Keratinocyte (primary cell): ENCODE results near the gene VWDE. TPM values are rescaled to one million over a fixed set of nuclear protein-coding genes. Genes with fewer than 3 reads are reported as not detected.

Source experiments
- DNase-seq: peaks from one replicate; pipeline ENCODE4 v3.0.0-alpha.2; 2011; ENCODE audit warnings: low read depth, missing footprints, low spot score
- FAIRE-seq: peaks from 2 replicates; lab custom pipeline; 2011; peaks lifted over from hg19 to GRCh38; lab: Jason Lieb, UNC
- H2AFZ ChIP-seq: 2 replicates; pipeline ENCODE4 v1.6.0; 2012; ENCODE audit warnings: low read length, control low read depth, inconsistent platforms; ENCODE audit not compliant: control insufficient read depth
- H3K27ac ChIP-seq: 2 replicates; pipeline ENCODE4 v1.5.1; 2011; ENCODE audit warnings: low read length; ENCODE audit not compliant: control insufficient read depth, insufficient read depth
- H3K27me3 ChIP-seq: 3 replicates; pipeline ENCODE4 v1.6.0; 2011; ENCODE audit warnings: low read length; ENCODE audit not compliant: control insufficient read depth, insufficient read depth; ENCODE audit errors: extremely low read depth
- H3K36me3 ChIP-seq, 2 experiments: 2 replicates in 1 of 2; 3 replicates in 1 of 2; pipeline ENCODE4 v1.5.1; 2011; ENCODE audit warnings: low read length in 2 of 2, mild to moderate bottlenecking in 1 of 2; ENCODE audit not compliant: control insufficient read depth in 2 of 2, insufficient read depth in 2 of 2; ENCODE audit errors: extremely low read depth in 1 of 2
- H3K4me1 ChIP-seq: 3 replicates; pipeline ENCODE4 v1.5.1; 2011; ENCODE audit warnings: low read length; ENCODE audit not compliant: control insufficient read depth, insufficient read depth; ENCODE audit errors: extremely low read depth
- H3K4me2 ChIP-seq: 3 replicates; pipeline ENCODE4 v1.6.0; 2011; ENCODE audit warnings: low read depth, low read length; ENCODE audit not compliant: control insufficient read depth, insufficient read depth; ENCODE audit errors: extremely low read depth
- H3K4me3 ChIP-seq, 3 experiments: fragments of 200-600 bp in 1 of 3; sonication (generic) in 1 of 3; 2 replicates in 2 of 3; 3 replicates in 1 of 3; pipeline ENCODE4 v1.5.1; 2011 to 2016; ENCODE audit warnings: low read length in 3 of 3, mild to moderate bottlenecking in 3 of 3, control low read depth in 2 of 3, inconsistent platforms in 1 of 3, low read depth in 1 of 3, mixed read lengths in 1 of 3, mixed run types in 1 of 3, moderate library complexity in 1 of 3; ENCODE audit not compliant: control insufficient read depth in 2 of 3, insufficient read depth in 2 of 3; ENCODE audit errors: extremely low read depth in 1 of 3
- H3K79me2 ChIP-seq: 2 replicates; pipeline ENCODE4 v1.6.0; 2012; ENCODE audit warnings: low read length; ENCODE audit not compliant: control insufficient read depth, insufficient read depth
- H3K9ac ChIP-seq: 3 replicates; pipeline ENCODE4 v1.6.0; 2011; ENCODE audit warnings: low read length; ENCODE audit not compliant: control insufficient read depth, insufficient read depth; ENCODE audit errors: extremely low read depth
- H3K9me1 ChIP-seq: 3 replicates; pipeline ENCODE4 v1.6.0; 2011; ENCODE audit warnings: low read length; ENCODE audit not compliant: control insufficient read depth, insufficient read depth; ENCODE audit errors: extremely low read depth
- H3K9me3 ChIP-seq: 2 replicates; pipeline ENCODE4 v1.5.1; 2012; ENCODE audit warnings: low read depth, low read length; ENCODE audit not compliant: control insufficient read depth
- H4K20me1 ChIP-seq: 3 replicates; pipeline ENCODE4 v1.6.0; 2011; ENCODE audit warnings: low read length; ENCODE audit not compliant: control insufficient read depth, insufficient read depth; ENCODE audit errors: extremely low read depth
- EZH2 ChIP-seq: IDR thresholded peaks from one replicate; pipeline ENCODE4 v1.6.1; 2012; ENCODE audit warnings: inconsistent platforms, mild to moderate bottlenecking, low read length, moderate library complexity
- dilution Hi-C: fragments of 300-500 bp; cut with MboI; formaldehyde crosslinking; loops from one replicate; pipeline ENCODE4 v1.7.0; 2020; ENCODE audit warnings: low sequenced_read_pairs; ENCODE audit not compliant: extremely low pct_ligation_motif_present
- polyA plus RNA-seq, 5 experiments: library from polyadenylated mRNA; depleted of rRNA in 3 of 5; stranded (reverse) in 3 of 5; stranded (forward) in 1 of 5; unstranded in 1 of 5; fragments of >200 nt; gene quantifications; 1 replicate in 1 of 5; 2 replicates in 3 of 5; 3 replicates in 1 of 5; pipeline versions ENCODE4 v1.2.1 to v1.2.3, GENCODE V29; 2011 to 2012; ENCODE audit warnings: missing spikeins in 2 of 5, low read depth in 1 of 5, low replicate concordance in 1 of 5
- TF ChIP-seq, protein P1 (sequence below), 3 experiments: IDR thresholded peaks in 1 of 3; conservative IDR thresholded peaks in 1 of 3; optimal IDR thresholded peaks in 1 of 3; 2 replicates in 2 of 3; 3 replicates in 1 of 3; pipeline versions ENCODE3 to v1.5.1; 2011; ENCODE audit warnings: low read length in 3 of 3, mild to moderate bottlenecking in 3 of 3, moderate library complexity in 2 of 3, control low read depth in 1 of 3, inconsistent platforms in 1 of 3; ENCODE audit not compliant: insufficient read depth in 2 of 3; ENCODE audit errors: extremely low read depth in 1 of 3

Gene VWDE
- polyA plus RNA-seq, 1 donor (not counting 4 experiments of a cell fraction or from before 2014, with no cell fraction given), result 0.01 TPM

DNA sequence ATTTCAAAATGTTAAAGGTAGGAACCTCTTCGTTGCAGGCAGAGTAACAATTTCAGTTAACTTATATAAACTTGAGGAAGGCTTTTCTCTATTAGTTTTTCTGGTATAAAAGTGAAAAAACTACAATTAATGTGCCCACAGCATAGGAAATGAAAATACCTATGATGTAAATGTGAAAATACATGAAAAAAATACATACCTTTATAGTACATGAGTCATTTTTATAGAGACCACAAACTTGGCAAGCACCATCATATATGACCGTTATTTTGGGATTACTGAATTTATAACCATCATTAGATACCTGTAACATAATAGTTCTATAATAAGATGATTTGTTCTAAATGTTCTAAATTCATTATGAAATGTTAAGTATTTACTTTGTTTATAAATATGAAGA is 42.7 kb downstream of the VWDE start:
- dilution Hi-C loops, result no loop called here
- Histone ChIP-seq H3K36me3 (no peaks in the 10 kb centered on the region), H3K4me1 (no peaks in the 10 kb centered on the region), H3K4me2 (no peak overlapping the region), H3K9me3 (no peaks in the 10 kb centered on the region), H3K27ac (no peak overlapping the region), H3K4me3 (no peak overlapping the region), H3K9ac (no peak overlapping the region), H2AFZ (no peak overlapping the region), H3K79me2 (no peaks in the 10 kb centered on the region), H3K9me1 (no peaks in the 10 kb centered on the region), H3K27me3 (no peaks in the 10 kb centered on the region), H4K20me1 (no peaks in the 10 kb centered on the region)
- TF ChIP-seq, protein P1, sequence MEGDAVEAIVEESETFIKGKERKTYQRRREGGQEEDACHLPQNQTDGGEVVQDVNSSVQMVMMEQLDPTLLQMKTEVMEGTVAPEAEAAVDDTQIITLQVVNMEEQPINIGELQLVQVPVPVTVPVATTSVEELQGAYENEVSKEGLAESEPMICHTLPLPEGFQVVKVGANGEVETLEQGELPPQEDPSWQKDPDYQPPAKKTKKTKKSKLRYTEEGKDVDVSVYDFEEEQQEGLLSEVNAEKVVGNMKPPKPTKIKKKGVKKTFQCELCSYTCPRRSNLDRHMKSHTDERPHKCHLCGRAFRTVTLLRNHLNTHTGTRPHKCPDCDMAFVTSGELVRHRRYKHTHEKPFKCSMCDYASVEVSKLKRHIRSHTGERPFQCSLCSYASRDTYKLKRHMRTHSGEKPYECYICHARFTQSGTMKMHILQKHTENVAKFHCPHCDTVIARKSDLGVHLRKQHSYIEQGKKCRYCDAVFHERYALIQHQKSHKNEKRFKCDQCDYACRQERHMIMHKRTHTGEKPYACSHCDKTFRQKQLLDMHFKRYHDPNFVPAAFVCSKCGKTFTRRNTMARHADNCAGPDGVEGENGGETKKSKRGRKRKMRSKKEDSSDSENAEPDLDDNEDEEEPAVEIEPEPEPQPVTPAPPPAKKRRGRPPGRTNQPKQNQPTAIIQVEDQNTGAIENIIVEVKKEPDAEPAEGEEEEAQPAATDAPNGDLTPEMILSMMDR (optimal IDR thresholded peaks at IDR 0.05 in 1 of 3, IDR thresholded peaks at IDR 0.05 in 1 of 3, conservative IDR thresholded peaks at IDR 0.05 in 1 of 3; ENCODE audit: extremely low read depth in 1 of 3, insufficient read depth in 2 of 3, low read length in 3 of 3), result no peak
- TF ChIP-seq EZH2, result no peak
- DNase-seq (no peak), FAIRE-seq (no peak)

- H3K36me3 ChIP-seq, result no peaks in the 10 kb centered on the region
- DNase-seq (no peak), FAIRE-seq (no peak)
- no peaks in the 10 kb centered on the region for H3K4me1 ChIP-seq
- H3K27ac ChIP-seq, result no peak overlapping the region
- no peaks in the 10 kb centered on the region for H3K9me1 ChIP-seq
- H3K79me2 ChIP-seq, result no peaks in the 10 kb centered on the region
- no peak overlapping the region for H3K4me2 ChIP-seq
- TF ChIP-seq EZH2, result no peak
- TF ChIP-seq, protein P1 (optimal IDR thresholded peaks at IDR 0.05 in 1 of 3, IDR thresholded peaks at IDR 0.05 in 1 of 3, conservative IDR thresholded peaks at IDR 0.05 in 1 of 3; ENCODE audit: extremely low read depth in 1 of 3, insufficient read depth in 2 of 3, low read length in 3 of 3), result no peak
- no peak overlapping the region for H2AFZ ChIP-seq
- H3K27me3 ChIP-seq, result no peaks in the 10 kb centered on the region
- H3K9ac ChIP-seq, result no peak overlapping the region
- dilution Hi-C loops, result no loop called here
- H3K4me3 ChIP-seq, result no peak overlapping the region
- no peaks in the 10 kb centered on the region for H4K20me1 ChIP-seq
- no peaks in the 10 kb centered on the region for H3K9me3 ChIP-seq
These were observed 45.0 kb downstream of the VWDE start for GRCh38 chr7:12358694-12359093.
